K562 (cell line): ENCODE measurements around the gene DUSP3. TPM values are rescaled to one million over a fixed set of nuclear protein-coding genes. Genes with fewer than 3 reads are reported as not detected.

Source experiments
- ARID1B ChIP-seq: fragments of 450-650 bp; IDR thresholded peaks from 2 replicates; pipeline ENCODE4 v1.6.1; 2016; ENCODE audit warnings: antibody characterized with exemption, mild to moderate bottlenecking, inconsistent platforms
- CREB5 ChIP-seq: fragments of 250-450 bp; sonication (Bioruptor Pico); IDR thresholded peaks from 2 replicates; pipeline ENCODE4 v1.5.0; 2020; ENCODE audit warnings: mild to moderate bottlenecking
- E2F6 ChIP-seq, 2 experiments: IDR thresholded peaks; 2 replicates each; pipeline ENCODE4 v1.6.1; 2011; ENCODE audit warnings: borderline replicate concordance in 1 of 2, control low read depth in 1 of 2, low read depth in 1 of 2, low read length in 1 of 2, mild to moderate bottlenecking in 1 of 2, mixed read lengths in 1 of 2, moderate library complexity in 1 of 2; ENCODE audit not compliant: insufficient read depth in 1 of 2, insufficient read length in 1 of 2, poor library complexity in 1 of 2, severe bottlenecking in 1 of 2; ENCODE audit errors: extremely low read depth in 1 of 2
- HCFC1 ChIP-seq: IDR thresholded peaks from 2 replicates; pipeline ENCODE4 v1.6.1; 2012; ENCODE audit warnings: low read depth, low read length, improper control_type of control experiment
- LCOR ChIP-seq: sonication (generic); formaldehyde crosslinking; IDR thresholded peaks from 2 replicates; pipeline ENCODE4 v1.8.0; 2022; ENCODE audit warnings: mild to moderate bottlenecking, missing genetic modification reagents
- MEF2A ChIP-seq: IDR thresholded peaks from 2 replicates; pipeline ENCODE4 v1.6.1; 2011; ENCODE audit warnings: low read depth, mild to moderate bottlenecking, low read length, moderate library complexity; ENCODE audit not compliant: control insufficient read depth
- NCOA4 ChIP-seq: fragments of 450-650 bp; IDR thresholded peaks from 2 replicates; pipeline ENCODE4 v1.6.1; 2018; ENCODE audit warnings: mild to moderate bottlenecking; ENCODE audit not compliant: partially characterized antibody
- NR2C2 ChIP-seq, 2 experiments: fragments of 200-800 bp in 1 of 2; sonication (Bioruptor generic) in 1 of 2; sonication (generic) in 1 of 2; formaldehyde crosslinking in 1 of 2; IDR thresholded peaks; 2 replicates each; pipeline versions ENCODE4 v1.6.1 to v1.8.0; 2016 to 2022; ENCODE audit warnings: mild to moderate bottlenecking in 1 of 2, missing compliant biosample characterization in 1 of 2, missing genetic modification characterization in 1 of 2, missing genetic modification reagents in 1 of 2
- SUPT5H ChIP-seq: fragments of 450-650 bp; IDR thresholded peaks from 2 replicates; pipeline ENCODE4 v1.6.1; 2016
- ZNF583 ChIP-seq: fragments of 250-450 bp; sonication (Bioruptor Pico); IDR thresholded peaks from 2 replicates; pipeline ENCODE4 v1.4.0; 2020
- polyA plus RNA-seq, 8 experiments: library from polyadenylated mRNA; depleted of rRNA in 4 of 8; stranded (reverse) in 5 of 8; unstranded in 3 of 8; fragments of >200 nt; fragmentation: Nextera tagmentation in 2 of 8; fragmentation: Illumina TruSeq in 1 of 8; extraction: Ambion mirVana in 2 of 8; extraction: Trizol in 1 of 8; gene quantifications; 2 replicates each; pipeline versions ENCODE4 v1.2.1 to v1.2.3, GENCODE V29; 2011 to 2014; ENCODE audit warnings: inconsistent platforms in 1 of 8, missing spikeins in 1 of 8
- total RNA-seq, 7 experiments: library from RNA; depleted of rRNA in 6 of 7; stranded (reverse); fragments of >200 nt in 6 of 7; fragmentation: Illumina TruSeq in 2 of 7; extraction: Trizol in 2 of 7; gene quantifications; 2 replicates each; pipeline versions ENCODE4 v1.2.1 to v1.2.3, GENCODE V29; 2011 to 2021; ENCODE audit warnings: low replicate concordance in 1 of 7
- TF ChIP-seq, protein P1 (sequence below): fragments of 250-450 bp; sonication (Bioruptor Pico); IDR thresholded peaks from 2 replicates; pipeline ENCODE4 v1.9.0; 2021; ENCODE audit warnings: mild to moderate bottlenecking
- TF ChIP-seq, protein P2 (sequence below): fragments of 200-800 bp; sonication (Bioruptor generic); IDR thresholded peaks from 2 replicates; pipeline ENCODE4 v1.6.1; 2017; ENCODE audit warnings: missing genetic modification characterization, missing compliant biosample characterization

Gene DUSP3
- total and polyA plus RNA-seq, 9 of the 15 experiments (the other 6 are each of a cell fraction or from before 2014, with no cell fraction given) = 4.1 to 19.8 (median 12.3) TPM

DNA sequence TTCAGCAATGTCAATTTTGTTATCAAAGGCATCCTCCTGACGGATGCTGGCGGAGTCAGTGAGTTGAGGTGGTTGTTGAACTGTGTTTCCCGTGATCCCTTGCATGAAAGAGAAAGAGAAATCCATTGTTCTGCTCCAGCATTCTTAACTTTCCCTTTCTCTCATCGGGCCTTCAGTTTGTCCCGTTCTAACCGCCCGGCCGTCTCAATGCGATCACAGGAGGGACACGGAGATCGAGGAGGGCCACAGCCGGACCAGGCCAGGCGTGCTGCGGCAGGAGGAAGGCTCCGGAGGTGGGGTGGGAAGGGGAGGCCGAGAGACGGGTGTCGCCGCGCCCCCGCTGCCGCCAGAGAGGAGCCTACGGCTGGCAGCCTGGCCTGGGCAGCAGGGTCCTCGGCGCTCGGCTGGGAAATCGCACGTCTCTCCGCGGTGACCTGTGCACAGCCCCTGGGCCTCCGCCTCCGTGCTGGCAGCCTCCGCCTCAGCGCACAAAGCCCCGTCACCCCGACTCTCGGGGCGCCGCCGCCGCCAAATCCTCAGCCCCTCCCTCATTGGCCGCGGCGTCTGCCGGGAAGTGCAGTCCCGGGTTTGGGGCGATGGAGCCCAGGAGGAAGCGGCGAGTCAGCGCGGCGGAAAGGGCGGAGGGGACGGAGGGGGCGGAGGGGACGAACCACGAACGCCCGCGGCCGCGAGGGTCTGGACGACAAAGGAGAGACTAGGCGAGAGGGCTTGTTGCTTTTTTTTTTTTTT, 58.3 kb downstream of the DUSP3 start (continued):
- TF ChIP-seq MEF2A = no peak
- TF ChIP-seq NR2C2 (CRISPR knock-in tag; IDR thresholded peaks at IDR 0.05) = no peak
- no peak for TF ChIP-seq NR2C2 (tag; IDR thresholded peaks at IDR 0.05)
- TF ChIP-seq LCOR (CRISPR knock-in tag) = 0 out of 2 replicates have a peak, but pooled peaks have one; percentile 33
- no peak for TF ChIP-seq CREB5 (CRISPR knock-in tag)
- TF ChIP-seq HCFC1 = peak; percentile 52
- TF ChIP-seq, protein P1, sequence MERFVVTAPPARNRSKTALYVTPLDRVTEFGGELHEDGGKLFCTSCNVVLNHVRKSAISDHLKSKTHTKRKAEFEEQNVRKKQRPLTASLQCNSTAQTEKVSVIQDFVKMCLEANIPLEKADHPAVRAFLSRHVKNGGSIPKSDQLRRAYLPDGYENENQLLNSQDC (CRISPR knock-in tag) = no peak
- 0 out of 2 replicates have a peak, but pooled peaks have one; percentile 17 for TF ChIP-seq SUPT5H
- peak in 1 of 2 experiments; percentile 18 for TF ChIP-seq E2F6 (IDR thresholded peaks at IDR 0.05; ENCODE audit: borderline replicate concordance in 1 of 2, extremely low read depth in 1 of 2, insufficient read depth in 1 of 2, insufficient read length in 1 of 2, low read depth in 1 of 2, low read length in 1 of 2, poor library complexity in 1 of 2, severe bottlenecking in 1 of 2)
- TF ChIP-seq, protein P2, sequence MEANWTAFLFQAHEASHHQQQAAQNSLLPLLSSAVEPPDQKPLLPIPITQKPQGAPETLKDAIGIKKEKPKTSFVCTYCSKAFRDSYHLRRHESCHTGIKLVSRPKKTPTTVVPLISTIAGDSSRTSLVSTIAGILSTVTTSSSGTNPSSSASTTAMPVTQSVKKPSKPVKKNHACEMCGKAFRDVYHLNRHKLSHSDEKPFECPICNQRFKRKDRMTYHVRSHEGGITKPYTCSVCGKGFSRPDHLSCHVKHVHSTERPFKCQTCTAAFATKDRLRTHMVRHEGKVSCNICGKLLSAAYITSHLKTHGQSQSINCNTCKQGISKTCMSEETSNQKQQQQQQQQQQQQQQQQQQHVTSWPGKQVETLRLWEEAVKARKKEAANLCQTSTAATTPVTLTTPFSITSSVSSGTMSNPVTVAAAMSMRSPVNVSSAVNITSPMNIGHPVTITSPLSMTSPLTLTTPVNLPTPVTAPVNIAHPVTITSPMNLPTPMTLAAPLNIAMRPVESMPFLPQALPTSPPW (CRISPR knock-in tag) = peak; percentile 48
- no peak for TF ChIP-seq ARID1B
- no peak for TF ChIP-seq NCOA4
- TF ChIP-seq ZNF583 (CRISPR knock-in tag) = no peak
- TF ChIP-seq, all 486 proteins: peak for 17
